ENCODE data around the gene KNCN.

The KNCN gene

DNA sequence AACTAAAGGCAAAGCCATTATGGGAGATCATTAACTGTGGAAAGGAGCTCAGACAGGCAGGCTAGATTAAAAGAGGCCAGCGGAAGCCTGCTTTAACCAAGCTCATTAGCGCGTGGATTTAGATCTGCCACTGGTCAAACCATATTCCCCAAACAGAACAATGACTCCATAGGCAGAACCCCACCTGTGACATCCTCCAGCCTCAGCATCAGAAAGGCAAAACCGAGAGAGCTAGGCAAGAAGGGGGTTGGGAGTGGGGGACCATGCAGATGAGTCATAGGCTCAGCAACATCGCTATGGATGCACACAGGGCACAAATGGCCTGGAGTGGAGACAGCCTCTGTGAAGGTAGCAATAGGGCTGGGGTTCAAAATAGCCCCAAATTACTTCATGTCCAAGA is 32.0 kb upstream of the KNCN start:
- Histone ChIP-seq H3K9ac (ENCODE audit: low read depth in 1 of 2, low read length in 2 of 2) (no peak overlapping the region), H3K36me3 (ENCODE audit: control insufficient read depth in 1 of 2, insufficient read depth in 2 of 2, low read length in 2 of 2) (peaks cover 23 to 75% of the 10 kb centered on the region in 2 donors), H3K9me3 (ENCODE audit: control insufficient read depth in 1 of 2, low read length in 2 of 2) (no peaks in the 10 kb centered on the region), H3K27ac (ENCODE audit: low read depth, low read length) (no peak overlapping the region), H3K27me3 (ENCODE audit: control insufficient read depth in 1 of 2, insufficient read depth in 2 of 2, low read length in 2 of 2) (no peaks in the 10 kb centered on the region), H3K4me3 (ENCODE audit: low read depth in 1 of 2, low read length in 2 of 2) (no peak overlapping the region), H3K4me1 (ENCODE audit: control insufficient read depth in 1 of 2, insufficient read depth in 2 of 2, low read length in 2 of 2) (peaks cover 5 to 9% of the 10 kb centered on the region in 2 donors)

DNA sequence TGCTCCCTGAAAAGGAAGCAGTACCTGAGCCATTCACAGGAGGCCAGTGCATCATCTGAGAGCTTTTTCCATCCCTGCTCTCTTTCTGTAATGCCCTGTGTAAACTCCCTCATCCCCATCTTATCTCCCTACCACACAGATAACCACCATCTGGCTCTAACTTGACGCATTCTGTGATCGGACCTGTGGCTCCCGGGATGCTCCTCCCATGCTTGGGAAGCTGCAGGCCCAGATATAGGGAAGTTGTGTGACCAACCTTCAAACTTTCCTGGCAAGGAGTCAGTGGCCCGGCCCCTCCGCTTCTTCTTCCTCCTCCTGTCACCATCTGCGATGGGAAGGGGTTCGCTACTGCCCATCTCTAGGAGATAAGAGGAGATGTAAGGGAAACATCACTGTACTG is 31.5 kb upstream of the KNCN start:
- H3K36me3 ChIP-seq (ENCODE audit: control insufficient read depth in 1 of 2, insufficient read depth in 2 of 2, low read length in 2 of 2), result peaks cover 24 to 81% of the 10 kb centered on the region in 2 donors
- H3K4me1 ChIP-seq (ENCODE audit: control insufficient read depth in 1 of 2, insufficient read depth in 2 of 2, low read length in 2 of 2), result peaks cover 5 to 9% of the 10 kb centered on the region in 2 donors
- H3K27me3 ChIP-seq (ENCODE audit: control insufficient read depth in 1 of 2, insufficient read depth in 2 of 2, low read length in 2 of 2), result no peaks in the 10 kb centered on the region
- no peaks in the 10 kb centered on the region for H3K9me3 ChIP-seq (ENCODE audit: control insufficient read depth in 1 of 2, low read length in 2 of 2)
- H3K9ac ChIP-seq (ENCODE audit: low read depth in 1 of 2, low read length in 2 of 2), result no peak overlapping the region
- H3K4me3 ChIP-seq (ENCODE audit: low read depth in 1 of 2, low read length in 2 of 2), result no peak overlapping the region
- H3K27ac ChIP-seq (ENCODE audit: low read depth, low read length), result no peak overlapping the region

DNA sequence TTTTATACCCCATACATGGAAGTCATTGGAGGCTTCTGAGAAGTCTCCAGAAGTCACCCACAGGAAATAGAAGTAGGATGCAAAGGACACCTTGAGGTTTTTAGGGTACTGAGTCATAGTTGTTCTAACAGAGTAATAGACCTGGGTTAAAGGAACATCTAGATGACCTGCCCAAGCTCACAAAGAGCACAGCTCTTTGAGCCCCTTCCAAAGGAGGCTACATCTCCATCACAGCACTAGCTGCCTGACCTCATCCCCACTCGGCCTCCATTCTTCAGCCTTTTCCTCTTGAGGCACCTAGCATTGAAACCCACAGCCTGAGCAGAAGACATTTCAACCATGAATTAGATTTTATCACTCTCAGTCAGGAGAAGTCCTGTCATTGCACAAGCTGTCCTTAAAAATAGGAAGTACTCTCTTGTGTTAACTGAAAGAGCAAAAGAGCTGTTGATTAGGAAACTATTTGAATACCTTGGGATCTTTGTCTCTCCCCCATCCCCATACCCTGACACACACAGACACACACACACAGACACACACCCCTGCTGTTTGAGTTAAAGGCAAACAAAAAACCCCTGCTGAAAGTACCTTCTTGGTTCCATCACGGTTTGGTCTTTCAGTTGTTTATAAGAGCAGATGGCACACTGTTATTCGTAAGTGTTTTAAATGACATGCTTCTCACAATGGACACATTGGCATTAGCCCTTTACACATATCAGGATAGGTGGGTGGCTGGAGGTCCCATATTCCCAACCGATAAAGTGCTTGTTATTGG is 30.4 kb upstream of the KNCN start:
- Histone ChIP-seq H3K9ac (ENCODE audit: low read depth in 1 of 2, low read length in 2 of 2) (no peak overlapping the region), H3K9me3 (ENCODE audit: control insufficient read depth in 1 of 2, low read length in 2 of 2) (no peaks in the 10 kb centered on the region), H3K4me3 (ENCODE audit: low read depth in 1 of 2, low read length in 2 of 2) (no peak overlapping the region), H3K36me3 (ENCODE audit: control insufficient read depth in 1 of 2, insufficient read depth in 2 of 2, low read length in 2 of 2) (peaks cover 27 to 85% of the 10 kb centered on the region in 2 donors), H3K4me1 (ENCODE audit: control insufficient read depth in 1 of 2, insufficient read depth in 2 of 2, low read length in 2 of 2) (peaks cover 5 to 9% of the 10 kb centered on the region in 2 donors), H3K27ac (ENCODE audit: low read depth, low read length) (no peak overlapping the region), H3K27me3 (ENCODE audit: control insufficient read depth in 1 of 2, insufficient read depth in 2 of 2, low read length in 2 of 2) (no peaks in the 10 kb centered on the region)

DNA sequence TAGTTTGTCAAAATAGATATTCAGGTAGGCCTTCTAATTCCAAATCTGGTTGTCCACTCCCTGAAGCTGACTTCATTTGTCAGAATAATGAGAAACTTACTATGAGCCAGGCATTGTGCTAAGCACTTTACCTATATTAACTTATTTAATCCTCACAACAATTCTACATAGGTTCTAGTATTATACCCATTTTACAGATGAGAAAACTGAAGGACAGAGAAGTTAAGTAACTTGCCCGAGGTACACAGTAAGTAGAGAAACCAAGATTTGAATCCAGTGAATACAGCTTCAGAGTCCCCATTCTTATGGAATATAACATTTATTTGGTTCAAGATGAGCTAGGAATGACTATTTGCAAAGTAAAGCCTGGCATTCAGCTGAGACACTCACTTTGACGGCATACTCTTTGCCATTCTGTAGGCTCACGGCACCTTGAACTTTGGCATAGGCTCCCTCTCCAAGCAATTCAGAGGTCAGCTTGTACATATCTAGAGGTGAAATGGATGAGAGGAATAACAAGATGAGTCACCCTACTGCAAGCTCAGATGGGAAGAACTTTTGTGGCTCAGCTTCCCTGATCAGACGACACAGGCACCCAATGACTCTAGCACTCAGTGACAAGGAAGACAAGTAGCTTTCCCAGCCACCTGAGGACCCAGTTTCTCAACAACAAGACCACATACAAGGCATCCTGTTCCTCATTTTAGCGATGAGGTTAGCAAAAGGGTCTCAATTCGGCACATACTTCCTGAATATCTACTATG is 28.9 kb upstream of the KNCN start:
- Histone ChIP-seq H3K36me3 (ENCODE audit: control insufficient read depth in 1 of 2, insufficient read depth in 2 of 2, low read length in 2 of 2) (peaks cover 35 to 85% of the 10 kb centered on the region in 2 donors), H3K27ac (ENCODE audit: low read depth, low read length) (no peak overlapping the region), H3K27me3 (ENCODE audit: control insufficient read depth in 1 of 2, insufficient read depth in 2 of 2, low read length in 2 of 2) (no peaks in the 10 kb centered on the region), H3K9me3 (ENCODE audit: control insufficient read depth in 1 of 2, low read length in 2 of 2) (no peaks in the 10 kb centered on the region), H3K4me3 (ENCODE audit: low read depth in 1 of 2, low read length in 2 of 2) (no peak overlapping the region), H3K4me1 (ENCODE audit: control insufficient read depth in 1 of 2, insufficient read depth in 2 of 2, low read length in 2 of 2) (peaks cover 5 to 9% of the 10 kb centered on the region in 2 donors), H3K9ac (ENCODE audit: low read depth in 1 of 2, low read length in 2 of 2) (no peak overlapping the region)

DNA sequence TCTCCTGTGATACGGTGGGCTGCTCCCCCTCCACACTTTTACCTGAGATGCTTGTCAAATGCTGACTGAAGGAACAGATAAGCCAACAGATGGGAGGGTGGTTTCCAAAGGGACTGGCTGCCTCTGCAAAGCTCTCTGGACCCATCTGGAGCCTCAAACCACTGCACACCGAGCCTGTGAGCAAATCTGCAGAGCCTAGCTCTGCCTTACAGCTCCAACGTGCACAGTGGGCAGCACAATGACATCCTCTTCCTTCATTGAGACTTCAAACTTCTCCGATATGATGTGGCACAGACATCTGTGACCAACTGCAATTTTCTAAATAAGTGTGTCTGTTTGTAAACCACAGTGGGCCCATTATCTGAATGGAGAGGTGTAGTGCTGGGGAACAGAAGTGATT is 26.2 kb upstream of the KNCN start:
- Histone ChIP-seq H3K4me1 (ENCODE audit: control insufficient read depth in 1 of 2, insufficient read depth in 2 of 2, low read length in 2 of 2) (peaks cover 1 to 9% of the 10 kb centered on the region in 2 donors), H3K27me3 (ENCODE audit: control insufficient read depth in 1 of 2, insufficient read depth in 2 of 2, low read length in 2 of 2) (no peaks in the 10 kb centered on the region), H3K27ac (ENCODE audit: low read depth, low read length) (no peak overlapping the region), H3K36me3 (ENCODE audit: control insufficient read depth in 1 of 2, insufficient read depth in 2 of 2, low read length in 2 of 2) (peaks cover 34 to 82% of the 10 kb centered on the region in 2 donors), H3K9me3 (ENCODE audit: control insufficient read depth in 1 of 2, low read length in 2 of 2) (no peaks in the 10 kb centered on the region), H3K9ac (ENCODE audit: low read depth in 1 of 2, low read length in 2 of 2) (no peak overlapping the region), H3K4me3 (ENCODE audit: low read depth in 1 of 2, low read length in 2 of 2) (no peak overlapping the region)

DNA sequence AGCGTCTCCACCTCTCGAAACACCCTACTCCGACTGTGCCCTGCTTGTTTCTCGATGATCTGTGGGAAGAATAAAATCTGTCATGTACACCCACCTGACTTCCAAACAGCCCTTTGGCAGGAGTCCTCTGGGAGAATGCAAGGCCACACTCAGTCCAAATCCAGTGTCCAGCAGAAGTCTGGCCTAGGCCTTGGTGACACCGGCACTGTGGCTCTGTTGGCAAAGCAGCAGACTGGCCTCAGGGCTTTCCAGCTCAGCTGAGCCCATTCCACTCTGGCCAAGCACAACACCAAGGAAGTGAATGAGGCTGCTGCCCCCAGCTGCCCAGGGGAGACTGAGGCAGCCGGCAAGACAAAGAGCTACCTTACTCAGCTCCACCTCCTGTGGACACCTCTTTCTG is 25.1 kb upstream of the KNCN start:
- Histone ChIP-seq H3K9me3 (ENCODE audit: control insufficient read depth in 1 of 2, low read length in 2 of 2) (no peaks in the 10 kb centered on the region), H3K4me1 (ENCODE audit: control insufficient read depth in 1 of 2, insufficient read depth in 2 of 2, low read length in 2 of 2) (peaks cover 0 to 3% of the 10 kb centered on the region in 2 donors), H3K9ac (ENCODE audit: low read depth in 1 of 2, low read length in 2 of 2) (no peak overlapping the region), H3K27me3 (ENCODE audit: control insufficient read depth in 1 of 2, insufficient read depth in 2 of 2, low read length in 2 of 2) (no peaks in the 10 kb centered on the region), H3K4me3 (ENCODE audit: low read depth in 1 of 2, low read length in 2 of 2) (no peak overlapping the region), H3K36me3 (ENCODE audit: control insufficient read depth in 1 of 2, insufficient read depth in 2 of 2, low read length in 2 of 2) (peaks cover 27 to 77% of the 10 kb centered on the region in 2 donors), H3K27ac (ENCODE audit: low read depth, low read length) (no peak overlapping the region)

DNA sequence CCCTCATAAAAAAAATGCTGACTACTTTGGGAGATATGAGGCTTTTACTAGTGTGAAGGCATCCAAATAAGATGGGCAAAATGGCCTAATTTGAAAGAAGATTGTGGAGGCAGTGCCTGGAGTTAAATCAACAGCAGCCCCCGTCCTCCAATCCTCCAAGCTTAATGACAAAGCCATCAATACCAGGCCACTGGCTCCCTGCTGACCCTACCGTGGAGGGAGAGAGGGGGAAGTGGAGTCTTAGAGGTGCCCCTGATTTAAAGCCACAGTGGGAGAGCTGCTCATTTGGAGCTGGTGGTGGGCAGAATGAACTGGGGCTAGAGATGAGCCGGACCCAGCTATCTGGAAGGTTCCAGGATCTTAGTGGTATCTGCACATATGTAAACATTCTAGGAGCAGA is 24.3 kb upstream of the KNCN start:
- Histone ChIP-seq H3K9ac (ENCODE audit: low read depth in 1 of 2, low read length in 2 of 2) (no peak overlapping the region), H3K27ac (ENCODE audit: low read depth, low read length) (no peak overlapping the region), H3K4me1 (ENCODE audit: control insufficient read depth in 1 of 2, insufficient read depth in 2 of 2, low read length in 2 of 2) (peaks cover 0 to 3% of the 10 kb centered on the region in 2 donors), H3K36me3 (ENCODE audit: control insufficient read depth in 1 of 2, insufficient read depth in 2 of 2, low read length in 2 of 2) (peaks cover 27 to 74% of the 10 kb centered on the region in 2 donors), H3K27me3 (ENCODE audit: control insufficient read depth in 1 of 2, insufficient read depth in 2 of 2, low read length in 2 of 2) (no peaks in the 10 kb centered on the region), H3K4me3 (ENCODE audit: low read depth in 1 of 2, low read length in 2 of 2) (no peak overlapping the region), H3K9me3 (ENCODE audit: control insufficient read depth in 1 of 2, low read length in 2 of 2) (no peaks in the 10 kb centered on the region)

DNA sequence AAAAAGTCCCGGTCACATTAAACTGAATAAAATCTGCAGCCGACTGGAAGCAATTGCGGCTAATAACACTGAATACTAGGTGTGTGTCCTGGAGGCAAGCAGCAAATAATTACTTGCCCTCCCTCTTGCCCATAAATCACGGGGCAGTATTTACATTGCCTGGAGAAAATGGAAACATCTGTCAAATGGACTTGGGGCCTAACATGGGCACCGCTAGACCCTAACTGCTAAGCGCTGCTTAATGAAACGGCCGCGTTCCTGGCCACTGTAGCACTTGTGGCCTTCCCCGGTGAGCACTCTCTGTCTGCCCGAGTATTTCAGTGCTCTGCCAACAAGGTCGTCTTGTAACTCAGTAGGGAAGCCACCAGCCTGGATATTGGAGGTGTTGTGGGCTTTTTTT is 23.9 kb upstream of the KNCN start:
- H3K27ac ChIP-seq (ENCODE audit: low read depth, low read length), result no peak overlapping the region

DNA sequence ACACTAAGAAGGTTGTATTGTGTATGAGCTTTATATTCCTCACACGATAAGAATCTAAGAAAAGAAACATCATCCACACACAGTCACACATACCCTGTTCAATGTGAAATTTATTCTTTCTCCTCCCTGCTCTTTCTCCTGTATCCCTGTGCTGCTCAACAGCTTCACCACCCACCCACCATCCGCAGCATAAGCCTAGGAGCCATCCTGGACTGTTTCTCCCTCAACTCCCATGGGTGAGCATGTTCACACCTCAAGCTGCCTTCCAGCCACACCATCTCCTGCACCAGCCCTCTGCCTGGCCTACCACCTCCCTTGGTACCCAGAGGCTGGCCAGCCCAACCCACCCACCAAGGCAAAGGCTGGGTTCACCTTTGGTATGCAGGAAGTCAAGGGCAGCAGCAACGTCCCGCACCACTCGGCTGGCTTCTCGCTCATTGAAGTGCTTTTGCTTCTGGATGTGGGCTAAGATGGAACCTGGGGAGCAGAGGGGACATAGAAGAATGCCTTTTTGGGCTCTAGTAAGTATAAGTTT is 20.3 kb upstream of the KNCN start:
- no peak overlapping the region for H3K4me3 ChIP-seq (ENCODE audit: low read depth in 1 of 2, low read length in 2 of 2)
- H3K9ac ChIP-seq (ENCODE audit: low read depth in 1 of 2, low read length in 2 of 2), result no peak overlapping the region
- H3K9me3 ChIP-seq (ENCODE audit: control insufficient read depth in 1 of 2, low read length in 2 of 2), result no peaks in the 10 kb centered on the region
- no peak overlapping the region for H3K27ac ChIP-seq (ENCODE audit: low read depth, low read length)
- peaks cover 13 to 69% of the 10 kb centered on the region in 2 donors for H3K36me3 ChIP-seq (ENCODE audit: control insufficient read depth in 1 of 2, insufficient read depth in 2 of 2, low read length in 2 of 2)
- no peaks in the 10 kb centered on the region for H3K27me3 ChIP-seq (ENCODE audit: control insufficient read depth in 1 of 2, insufficient read depth in 2 of 2, low read length in 2 of 2)
- H3K4me1 ChIP-seq (ENCODE audit: control insufficient read depth in 1 of 2, insufficient read depth in 2 of 2, low read length in 2 of 2), result no peaks in the 10 kb centered on the region

More for the DNA sequence above, 23.9 kb upstream of the KNCN start:
- Histone ChIP-seq H3K4me1 (ENCODE audit: control insufficient read depth in 1 of 2, insufficient read depth in 2 of 2, low read length in 2 of 2) (no peaks in the 10 kb centered on the region), H3K9ac (ENCODE audit: low read depth in 1 of 2, low read length in 2 of 2) (no peak overlapping the region), H3K36me3 (ENCODE audit: control insufficient read depth in 1 of 2, insufficient read depth in 2 of 2, low read length in 2 of 2) (peaks cover 23 to 74% of the 10 kb centered on the region in 2 donors), H3K27me3 (ENCODE audit: control insufficient read depth in 1 of 2, insufficient read depth in 2 of 2, low read length in 2 of 2) (no peaks in the 10 kb centered on the region), H3K4me3 (ENCODE audit: low read depth in 1 of 2, low read length in 2 of 2) (no peak overlapping the region), H3K9me3 (ENCODE audit: control insufficient read depth in 1 of 2, low read length in 2 of 2) (no peaks in the 10 kb centered on the region)
